HL-60/S4 (cell line): ENCODE results near the gene GNAI1.

Source experiments
- in situ Hi-C: fragments of 300-500 bp; cut with MboI; formaldehyde crosslinking; loops from 2 replicates; pipeline ENCODE4 v1.14.3; 2022; ENCODE audit warnings: low sequenced_read_pairs

GNAI1 gene

GRCh38 chr7:80131675-80132435 is 2.8 kb upstream of the GNAI1 start:
- in situ Hi-C loops, result no loop called here

- in situ Hi-C loops, result no loop called here
These were observed 2.0 kb upstream of the GNAI1 start for GRCh38 chr7:80132594-80132993.

DNA sequence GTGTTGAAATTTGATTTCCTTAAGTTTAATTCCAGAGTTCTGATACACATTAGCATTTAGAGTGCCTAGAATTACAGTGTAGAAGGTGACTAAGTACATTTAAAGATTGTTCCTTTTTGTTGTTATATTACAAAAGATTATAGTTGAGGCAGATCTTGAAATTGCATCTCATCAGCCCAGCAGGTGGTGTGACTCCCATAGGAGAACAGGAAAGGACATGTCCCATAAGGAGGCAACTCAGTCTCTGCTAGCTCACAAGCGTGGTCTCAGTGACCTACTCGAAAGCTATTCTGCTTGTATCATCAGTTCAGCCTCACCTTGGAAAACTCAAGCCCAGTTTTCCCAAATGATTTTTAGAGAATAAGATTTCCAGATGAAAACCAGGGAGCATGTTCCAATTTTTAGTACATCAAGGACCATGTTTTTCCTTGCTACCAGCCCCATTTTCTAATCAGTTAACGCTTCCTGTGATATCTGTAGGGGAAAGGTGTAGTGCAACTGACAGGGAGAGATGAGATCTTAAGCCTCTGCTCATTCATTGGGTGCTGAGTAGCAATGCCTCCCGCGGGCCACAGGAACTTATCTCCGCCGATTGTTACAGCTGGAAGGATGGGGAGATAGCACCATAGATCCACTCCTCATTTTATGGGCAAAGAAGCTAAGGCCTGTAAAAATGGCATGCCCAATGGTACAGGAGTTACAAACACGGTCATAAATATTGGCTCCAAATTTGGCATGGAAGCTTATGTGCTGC is 1.1 kb upstream of the GNAI1 start:
- in situ Hi-C loops, result no loop called here

DNA sequence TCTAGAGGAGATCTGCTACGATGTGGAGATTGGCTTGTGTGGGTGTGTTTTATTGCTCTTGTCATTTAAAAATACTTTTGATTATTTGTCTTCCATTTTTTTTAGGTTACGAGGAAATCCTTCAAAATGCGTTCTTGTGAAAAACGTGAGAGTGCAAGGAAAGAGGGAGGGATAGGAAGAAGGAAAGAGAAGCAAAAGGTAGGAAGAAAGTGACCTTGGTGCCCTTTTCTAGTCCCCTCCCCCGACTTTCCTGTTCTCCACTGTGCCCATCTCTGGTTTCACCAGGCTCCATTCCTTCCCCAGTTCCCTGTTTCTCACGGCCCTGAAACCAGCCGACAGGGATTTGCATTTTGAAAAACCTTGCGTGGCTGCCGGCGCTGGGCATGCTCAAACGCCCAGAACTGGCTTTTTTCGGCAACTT is 506 bp upstream of the GNAI1 start:
- in situ Hi-C loops, result no loop called here

DNA sequence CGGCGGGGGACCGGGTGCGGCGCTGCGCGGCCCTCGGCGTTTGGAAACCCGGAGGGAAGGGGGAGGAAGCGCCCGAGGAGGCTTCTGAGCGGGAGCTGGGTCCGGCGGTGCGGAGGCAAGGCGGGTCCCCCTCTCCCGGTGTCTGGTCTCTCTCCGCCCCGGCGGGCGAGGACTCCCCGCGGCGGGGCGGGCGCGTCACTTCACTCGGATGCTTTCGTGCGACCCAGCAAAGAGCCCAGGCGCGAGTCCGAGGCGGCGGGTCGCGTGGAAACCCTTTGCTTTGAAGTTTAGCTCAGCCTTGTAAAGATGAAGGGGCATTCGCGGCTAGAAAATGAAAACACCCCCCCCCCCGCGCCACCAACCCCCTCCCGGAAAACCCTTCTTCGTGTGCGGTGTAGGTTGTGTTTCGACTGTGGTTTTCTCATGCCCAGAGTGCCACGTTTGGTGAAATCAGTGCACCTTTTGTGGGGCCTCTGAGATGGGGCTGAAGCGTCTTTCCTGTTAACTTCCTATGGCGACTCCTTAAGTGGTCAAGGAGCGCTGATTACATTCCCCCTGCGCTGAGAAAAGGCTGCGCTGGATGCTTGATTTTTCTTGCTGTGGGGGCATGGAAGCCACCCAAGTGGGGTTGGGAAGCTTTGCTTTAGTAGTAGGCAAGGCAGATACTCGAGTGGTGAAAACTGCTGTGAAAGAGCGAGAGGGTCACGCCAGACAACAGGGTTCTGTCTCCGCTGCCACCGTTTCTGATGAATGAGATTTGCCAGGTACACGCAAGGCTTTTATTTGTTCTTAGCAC is 876 bp downstream of the GNAI1 start:
- in situ Hi-C loops, result no loop called here

DNA sequence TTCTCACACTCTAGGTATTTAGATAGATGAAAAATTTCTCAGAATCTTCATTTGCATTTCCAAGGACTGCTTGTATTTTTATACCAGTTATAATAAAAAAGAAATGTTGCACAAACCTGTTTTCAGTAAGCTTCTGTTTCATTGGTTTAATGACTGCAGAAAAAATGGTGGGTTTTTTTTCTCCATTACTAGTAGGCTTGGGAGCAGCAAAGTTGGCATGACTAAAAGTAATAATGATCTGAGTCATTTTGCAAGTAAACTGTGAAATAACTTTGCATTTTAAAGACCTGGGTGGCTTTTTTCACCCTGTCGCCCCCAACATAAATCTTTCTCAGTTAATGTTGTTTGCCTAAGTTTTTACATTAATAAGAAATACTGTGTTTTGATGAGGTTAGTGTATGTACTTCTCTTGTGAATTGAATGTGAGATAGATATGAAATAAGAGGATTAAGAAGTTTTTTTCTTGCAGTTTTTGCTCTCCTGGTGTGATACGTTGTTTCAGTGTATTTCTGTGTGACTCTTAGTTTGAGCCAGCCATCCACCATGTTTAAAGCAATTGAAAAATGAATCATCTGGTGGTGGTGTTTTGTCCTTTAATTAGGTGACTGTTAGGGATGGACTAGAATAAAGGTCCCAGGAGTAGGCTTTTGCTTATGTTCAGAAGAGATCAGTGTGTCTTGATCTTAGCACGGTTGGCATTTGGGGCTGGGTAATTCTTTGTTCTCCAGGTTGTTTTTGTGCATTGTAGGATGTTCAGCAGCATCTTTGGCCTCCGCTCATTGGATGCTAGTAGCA is 1.8 kb downstream of the GNAI1 start:
- in situ Hi-C loops, result no loop called here

- in situ Hi-C loops, result no loop called here
These were observed 2.8 kb downstream of the GNAI1 start for GRCh38 chr7:80137410-80137809.

- in situ Hi-C loops, result no loop called here
These were observed 4.6 kb downstream of the GNAI1 start for GRCh38 chr7:80139236-80139635.

- in situ Hi-C loops, result no loop called here
These were observed 5.8 kb downstream of the GNAI1 start for GRCh38 chr7:80140388-80140787.

DNA sequence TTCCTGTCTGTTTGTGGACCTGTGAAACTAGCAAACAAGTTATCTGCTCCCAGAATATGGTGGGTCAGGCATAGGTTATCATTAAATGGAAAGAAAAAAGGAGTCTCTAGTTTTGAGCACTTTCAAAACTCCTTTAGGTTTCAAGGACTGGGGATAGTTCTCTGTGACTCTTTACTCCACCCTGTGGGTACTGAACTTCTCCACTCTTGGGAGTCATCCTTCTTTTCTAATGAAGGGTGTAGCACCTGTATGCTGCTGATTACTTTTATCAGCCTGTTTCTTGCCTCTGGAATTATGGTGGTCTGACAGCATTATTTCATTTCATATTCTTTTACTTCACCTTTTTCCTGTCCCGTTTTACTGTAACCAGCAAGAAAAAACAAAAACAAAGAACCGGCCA is 6.7 kb downstream of the GNAI1 start:
- in situ Hi-C loops, result no loop called here

DNA sequence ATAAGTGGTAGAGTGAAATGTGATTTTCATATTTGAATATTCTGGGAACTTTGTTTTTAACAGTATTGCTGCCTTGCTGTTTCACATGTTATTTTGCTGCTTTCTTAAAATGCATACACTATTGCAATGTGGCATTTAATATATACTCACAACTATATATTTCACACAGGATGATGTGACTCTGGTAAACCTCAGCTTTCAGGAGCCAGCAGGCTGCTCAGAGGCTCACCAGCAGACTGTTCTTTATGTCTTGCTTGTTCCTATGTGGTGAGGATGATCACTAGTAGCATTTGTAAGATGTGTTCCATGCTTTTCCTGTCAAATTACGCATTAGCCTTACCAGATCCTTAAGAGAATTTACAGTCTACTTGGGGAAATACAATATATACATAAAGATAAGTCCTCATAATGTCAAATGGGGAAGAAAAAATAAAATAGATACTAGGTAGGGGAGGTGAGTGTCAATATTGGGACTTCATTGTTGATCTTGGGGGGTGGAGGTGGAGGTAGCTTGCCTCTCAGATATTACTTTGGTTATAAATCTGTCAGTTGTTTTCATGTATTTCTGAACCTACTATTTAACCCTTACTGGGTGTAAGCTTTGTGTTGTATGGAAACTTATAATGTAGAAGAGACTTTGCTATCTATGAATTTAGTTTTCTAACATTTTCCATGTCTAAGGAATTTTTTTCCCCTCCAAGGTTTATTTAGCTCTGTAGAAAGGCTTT is 8.4 kb downstream of the GNAI1 start:
- in situ Hi-C loops, result no loop called here

DNA sequence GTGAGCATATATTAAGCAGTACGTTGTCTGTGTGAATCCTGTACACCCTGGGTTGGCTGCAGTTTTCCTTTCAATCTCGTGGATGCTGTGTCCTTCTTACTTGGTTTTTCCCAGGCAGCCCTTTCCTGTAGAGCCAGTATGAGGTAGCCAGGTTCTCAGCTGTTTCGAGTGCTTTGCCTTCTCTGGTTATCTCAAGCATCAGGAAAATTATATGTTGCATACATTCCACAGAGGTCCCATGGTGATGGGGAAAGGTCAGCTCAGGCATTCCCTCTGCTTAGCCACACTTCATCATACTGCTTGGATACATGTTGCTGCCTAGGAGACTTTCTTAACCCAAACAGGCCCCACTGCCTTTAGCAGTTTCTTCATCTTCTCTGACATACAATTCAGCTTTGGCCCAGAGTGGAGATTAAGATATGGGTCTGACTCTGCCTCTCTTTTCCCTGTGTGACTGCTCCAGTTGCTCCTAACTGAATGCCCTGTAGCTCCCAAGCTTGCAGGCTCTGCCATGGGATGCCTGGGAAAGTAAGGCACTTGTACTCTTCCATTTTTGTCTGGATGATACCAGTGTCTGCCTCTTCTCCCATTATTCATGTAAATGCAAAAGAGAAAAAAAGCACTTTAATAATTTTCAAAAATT is 11.3 kb downstream of the GNAI1 start:
- in situ Hi-C loops, result no loop called here

DNA sequence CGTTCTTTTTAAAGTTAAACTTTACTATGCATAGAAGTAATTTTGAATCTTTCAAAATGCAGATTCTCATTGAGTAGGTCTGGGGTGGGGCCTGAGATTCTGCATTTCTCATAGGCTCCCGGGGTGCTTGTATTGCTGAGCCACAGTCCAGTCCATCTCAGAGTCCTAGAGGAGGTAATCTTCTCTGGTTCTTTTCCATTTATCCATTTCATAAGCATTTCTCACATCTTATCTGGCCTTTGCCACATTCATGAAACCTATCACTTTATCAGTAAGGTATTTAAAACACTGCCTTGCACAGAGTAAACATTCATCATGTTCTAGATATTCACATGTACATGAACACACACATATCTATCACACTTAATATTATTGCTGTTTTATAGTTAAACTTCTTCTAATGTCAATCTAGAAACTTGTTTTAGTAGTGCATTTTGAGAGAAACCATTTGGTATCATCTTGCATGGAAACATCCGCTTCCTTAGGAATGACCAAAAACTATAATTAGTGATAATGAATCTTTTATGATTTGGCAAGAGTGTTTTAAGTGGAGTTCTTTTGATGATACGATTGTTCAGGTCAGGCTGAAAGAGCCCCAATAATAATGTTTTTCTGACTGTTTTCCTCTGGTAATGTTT is 12.0 kb downstream of the GNAI1 start:
- in situ Hi-C loops, result no loop called here

DNA sequence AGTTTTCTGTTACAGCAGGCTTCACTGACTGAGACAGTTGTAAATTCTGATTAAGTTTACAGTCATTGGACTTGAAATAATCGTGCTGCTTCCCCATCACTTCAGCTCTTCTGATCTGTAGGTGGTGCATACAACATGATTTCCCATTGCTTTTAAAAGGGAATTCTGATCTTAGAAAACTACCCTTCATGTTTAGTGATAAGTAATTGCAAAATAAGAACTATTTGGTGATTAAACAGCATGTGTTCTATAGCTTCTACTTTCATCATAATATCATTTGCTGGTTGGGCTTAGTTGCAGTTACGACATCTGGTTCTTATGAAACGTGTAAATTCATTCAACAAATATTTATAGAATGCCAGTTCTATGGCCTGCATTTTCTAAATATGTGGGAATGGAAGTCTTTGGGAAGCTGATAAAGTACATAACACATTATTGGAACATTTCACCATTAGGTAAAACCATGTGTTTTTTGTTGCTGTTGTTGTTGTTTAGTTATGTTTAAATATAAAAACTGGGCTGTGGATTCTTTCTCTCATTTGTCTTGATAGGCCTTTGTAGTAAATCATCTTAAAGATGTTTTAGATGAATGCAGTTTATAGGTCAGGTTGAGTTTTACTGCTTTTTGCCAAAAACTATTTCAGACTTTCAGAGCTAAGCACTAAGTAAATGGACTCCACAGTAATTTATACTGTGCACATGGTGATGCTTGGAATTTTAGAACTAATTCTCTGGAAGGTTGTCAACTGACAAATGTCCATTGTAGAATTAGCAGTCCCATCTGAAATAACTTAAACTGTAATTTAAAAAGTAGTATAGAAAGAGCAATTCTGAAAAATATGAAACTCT is 13.1 kb downstream of the GNAI1 start:
- in situ Hi-C loops, result no loop called here

DNA sequence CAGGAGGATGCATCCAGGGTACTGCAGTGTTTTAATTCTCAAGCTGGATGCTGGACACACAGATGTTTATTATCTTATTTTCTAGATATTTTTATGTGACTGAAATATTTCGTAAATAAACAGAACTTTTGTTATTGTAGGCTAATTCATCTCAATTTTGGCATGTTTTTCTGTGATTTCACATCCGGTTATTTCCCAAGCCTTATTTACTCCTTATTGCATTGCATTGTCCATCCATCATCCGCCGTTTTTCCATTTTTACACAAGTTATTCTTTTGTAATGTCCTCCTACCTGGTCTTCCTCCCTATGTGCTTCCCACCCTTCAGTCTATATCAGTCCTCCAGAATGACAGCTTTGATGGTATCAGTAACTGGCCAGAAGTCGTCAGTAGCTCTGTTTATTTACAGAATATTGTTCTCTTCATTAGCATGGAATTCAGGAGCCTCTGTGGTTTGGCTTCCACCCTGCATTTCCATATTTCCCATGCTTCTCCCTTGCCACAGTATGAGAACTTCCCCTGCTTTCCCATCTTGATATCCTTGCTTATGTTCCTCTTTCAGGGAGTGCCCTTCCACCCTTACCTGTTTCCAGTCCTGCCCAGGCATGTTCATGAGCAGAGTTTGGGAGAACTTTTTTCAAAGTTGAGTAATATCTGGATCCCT is 16.1 kb downstream of the GNAI1 start:
- in situ Hi-C loops, result no loop called here

DNA sequence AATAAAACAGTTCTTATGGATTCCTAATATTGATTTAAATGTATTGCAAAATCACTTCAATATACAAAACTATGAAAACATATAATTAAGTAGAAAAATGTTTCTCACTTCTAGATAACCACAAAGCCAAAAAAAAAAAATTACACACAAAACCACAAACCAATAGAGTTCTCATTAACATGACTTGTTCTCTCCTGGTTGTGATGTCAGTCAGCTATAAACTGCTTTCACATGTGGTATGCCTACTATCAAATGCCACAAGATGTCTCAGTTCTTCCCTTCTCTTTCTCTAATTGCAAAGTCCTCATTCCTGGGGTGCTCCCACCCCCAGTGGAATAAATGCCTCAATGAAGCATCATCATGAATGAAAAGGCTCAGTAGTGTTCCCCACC is 16.6 kb downstream of the GNAI1 start:
- in situ Hi-C loops, result no loop called here

GRCh38 chr7:80153446-80153845 is 18.8 kb downstream of the GNAI1 start:
- in situ Hi-C loops, result no loop called here
